SK-N-DZ (cell line): ENCODE results near the gene TBX15.

Source experiments
- DNase-seq: peaks from one replicate; pipeline ENCODE4 v3.0.0-alpha.2; 2015; ENCODE audit warnings: low spot score
- small RNA-seq, 2 experiments: library from RNA; depleted of rRNA; stranded (forward); fragments of <200 nt; gene quantifications; one replicate each; pipeline ENCODE3, GENCODE V24; 2014

The TBX15 gene

GRCh38 chr1:118894836-118895235, 93.3 kb downstream of the TBX15 start:
- no peak for DNase-seq

DNA sequence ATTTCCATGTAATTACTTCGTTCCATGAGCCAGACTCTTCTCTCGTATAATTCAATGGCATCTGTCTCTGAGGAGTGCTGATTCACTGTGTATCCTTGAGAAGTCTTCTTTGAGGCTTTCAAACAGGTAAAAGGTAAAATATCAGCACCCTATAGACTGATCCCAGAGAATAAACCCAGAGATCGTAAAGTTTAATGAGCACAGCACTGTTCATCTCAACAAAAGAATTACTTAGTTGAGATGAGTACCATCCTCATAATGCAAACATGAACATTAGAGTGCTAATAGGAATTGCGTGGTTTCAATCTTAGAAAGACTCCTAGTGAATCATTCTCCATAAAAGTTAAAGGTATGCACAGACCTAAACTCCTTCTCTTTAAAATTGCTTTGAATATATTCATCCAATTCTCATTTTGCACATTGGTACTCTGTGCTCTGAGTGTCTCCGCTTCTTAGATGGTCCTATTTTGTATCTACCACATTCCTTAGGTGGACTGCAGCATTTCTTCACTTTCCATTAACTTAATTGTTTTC, 97.2 kb downstream of the TBX15 start:
- DNase-seq = no peak

- DNase-seq = no peak
Observed at GRCh38 chr1:118884946-118885345, 103.2 kb downstream of the TBX15 start.

GRCh38 chr1:118881751-118882150, 106.4 kb downstream of the TBX15 start:
- no peak for DNase-seq

- DNase-seq = no peak
Observed at GRCh38 chr1:118878661-118879060, 109.5 kb downstream of the TBX15 start.

- DNase-seq = no peak
Observed at GRCh38 chr1:118877668-118878396, 110.3 kb downstream of the TBX15 start.

- no peak for DNase-seq
Observed at GRCh38 chr1:118871582-118872171, 116.5 kb downstream of the TBX15 start.

DNA sequence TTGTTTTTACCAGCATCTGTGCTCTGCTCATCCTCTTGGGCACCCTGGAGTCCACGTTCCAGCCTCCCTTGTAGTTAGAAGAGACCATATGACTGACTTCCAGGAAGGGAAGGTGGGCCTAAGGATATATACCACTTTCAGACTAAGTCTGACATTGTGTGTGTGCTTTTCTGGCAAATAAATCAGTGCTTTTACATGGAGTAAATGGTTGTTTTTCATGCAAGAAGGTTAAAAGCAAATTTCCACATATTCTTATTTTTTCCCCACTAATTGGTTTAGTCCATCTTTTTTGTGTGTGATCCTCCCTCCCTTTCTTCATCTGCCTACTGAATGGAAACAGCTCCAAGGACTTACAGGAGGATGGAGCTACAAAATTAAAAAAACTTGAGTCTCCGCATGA, 119.8 kb downstream of the TBX15 start:
- no peak for DNase-seq

DNA sequence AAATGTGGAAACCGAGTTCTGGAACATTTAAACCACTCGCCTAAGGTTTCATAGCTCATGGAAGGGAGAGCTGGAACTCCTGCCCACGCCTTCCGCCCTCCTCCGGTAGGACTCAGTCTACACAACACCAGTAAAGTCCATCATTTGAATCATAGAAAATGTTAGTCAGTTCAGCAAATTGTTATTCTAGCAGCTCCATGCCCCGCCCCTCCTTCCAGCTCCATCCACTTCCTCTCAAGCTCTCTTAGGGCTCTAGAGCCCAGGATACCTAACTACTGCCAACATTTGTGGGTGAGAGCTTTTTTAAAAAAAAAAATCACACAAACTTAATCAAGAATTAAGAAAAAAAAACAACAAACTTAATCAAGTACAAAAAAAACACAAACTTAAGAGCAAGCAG, 121.8 kb downstream of the TBX15 start:
- DNase-seq = no peak

GRCh38 chr1:118863688-118864087, 124.5 kb downstream of the TBX15 start:
- no peak for DNase-seq

GRCh38 chr1:118862755-118863154, 125.4 kb downstream of the TBX15 start:
- DNase-seq = no peak

DNA sequence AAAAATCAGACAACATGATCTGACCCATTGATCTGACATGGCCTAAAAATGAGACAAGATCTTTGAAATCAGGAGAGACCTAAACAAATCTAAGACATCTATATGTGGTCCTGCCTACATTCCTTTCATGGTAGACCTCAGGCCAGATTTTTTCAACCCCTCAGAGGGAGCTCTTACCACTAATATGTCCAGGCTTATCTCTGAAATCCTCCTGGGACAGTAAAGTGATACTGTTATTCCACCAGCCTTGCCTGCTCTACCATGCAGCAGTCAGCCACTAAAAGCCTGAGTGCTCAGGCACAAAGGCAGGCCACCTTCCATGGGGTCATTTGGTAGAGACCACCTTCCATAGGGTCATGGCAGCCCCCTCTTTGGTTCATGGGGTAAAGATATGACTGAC, 126.9 kb downstream of the TBX15 start:
- DNase-seq = no peak

DNA sequence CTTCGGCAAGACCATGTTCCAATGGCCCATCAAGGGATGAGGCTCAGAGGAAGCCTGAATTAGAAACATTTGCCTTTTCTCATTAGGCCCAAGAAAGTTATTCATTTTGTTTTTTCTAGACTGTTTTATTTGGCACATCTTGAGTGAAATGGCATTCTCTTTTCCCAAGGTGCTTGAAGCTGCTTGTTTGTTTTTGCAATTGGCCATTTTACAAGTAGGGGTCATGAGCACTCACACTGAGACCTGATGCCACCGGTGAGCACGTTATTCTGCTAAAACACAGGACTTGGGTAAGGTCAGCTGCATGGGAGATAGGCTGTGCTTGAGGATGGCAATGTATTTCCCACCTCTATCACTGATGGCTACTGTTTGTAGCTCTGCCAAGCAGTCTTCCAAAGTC, 128.1 kb downstream of the TBX15 start:
- DNase-seq = no peak

GRCh38 chr1:118846443-118846842, 141.7 kb downstream of the TBX15 start:
- DNase-seq = no peak

DNA sequence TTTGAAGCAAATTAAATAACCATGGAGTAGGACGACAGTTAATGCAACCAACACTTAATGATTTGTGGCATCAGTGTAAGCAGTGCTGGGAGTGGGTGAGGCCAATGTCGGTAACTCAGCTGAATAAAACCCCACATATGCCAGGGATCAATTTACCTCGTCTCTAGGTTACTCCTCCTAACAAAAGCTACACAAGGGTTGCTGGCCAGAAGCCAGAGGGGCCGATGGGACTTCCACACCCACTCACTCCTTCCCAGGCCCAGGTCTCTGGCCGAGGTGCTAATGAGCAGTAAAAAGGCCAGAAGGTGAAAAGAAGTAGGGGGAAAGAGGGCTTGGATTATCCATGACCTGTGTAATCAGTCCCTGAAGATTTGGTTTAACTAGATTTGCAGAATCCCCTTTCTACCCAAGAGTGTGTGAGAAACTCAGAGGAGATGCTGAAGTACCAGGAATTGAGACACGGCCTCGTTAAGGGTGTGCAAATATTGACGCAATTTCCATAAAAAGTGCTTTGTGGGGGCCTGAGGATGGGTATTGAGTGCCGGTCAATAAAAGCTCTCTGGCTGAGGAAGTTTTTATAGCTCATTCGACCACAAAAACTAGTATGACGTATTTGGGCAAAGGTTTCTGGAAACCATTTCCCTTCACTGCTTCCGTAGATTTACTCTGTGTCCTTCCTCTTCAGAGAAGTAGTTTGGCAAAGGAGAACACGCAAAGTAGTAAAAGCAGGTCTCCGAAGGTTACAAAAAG, 145.5 kb downstream of the TBX15 start:
- no peak for DNase-seq

GRCh38 chr1:118841521-118841920, 146.6 kb downstream of the TBX15 start:
- DNase-seq = no peak

Small RNA genes lying within 50 kb of the gene (small RNA-seq; reads per million reads assigned to genes)
- 0 reads per million in 2 experiments for gene AL139420.2
